HG02885 (cell line): ENCODE measurements around the gene RAB3C.

Experiments used
- ATAC-seq: cut with Tn5 transposase; IDR thresholded peaks from one replicate; pipeline ENCODE4 v1.9.1; 2021; ENCODE audit warnings: mild to moderate bottlenecking; ENCODE audit not compliant: unreplicated experiment, poor library complexity

RAB3C gene

DNA sequence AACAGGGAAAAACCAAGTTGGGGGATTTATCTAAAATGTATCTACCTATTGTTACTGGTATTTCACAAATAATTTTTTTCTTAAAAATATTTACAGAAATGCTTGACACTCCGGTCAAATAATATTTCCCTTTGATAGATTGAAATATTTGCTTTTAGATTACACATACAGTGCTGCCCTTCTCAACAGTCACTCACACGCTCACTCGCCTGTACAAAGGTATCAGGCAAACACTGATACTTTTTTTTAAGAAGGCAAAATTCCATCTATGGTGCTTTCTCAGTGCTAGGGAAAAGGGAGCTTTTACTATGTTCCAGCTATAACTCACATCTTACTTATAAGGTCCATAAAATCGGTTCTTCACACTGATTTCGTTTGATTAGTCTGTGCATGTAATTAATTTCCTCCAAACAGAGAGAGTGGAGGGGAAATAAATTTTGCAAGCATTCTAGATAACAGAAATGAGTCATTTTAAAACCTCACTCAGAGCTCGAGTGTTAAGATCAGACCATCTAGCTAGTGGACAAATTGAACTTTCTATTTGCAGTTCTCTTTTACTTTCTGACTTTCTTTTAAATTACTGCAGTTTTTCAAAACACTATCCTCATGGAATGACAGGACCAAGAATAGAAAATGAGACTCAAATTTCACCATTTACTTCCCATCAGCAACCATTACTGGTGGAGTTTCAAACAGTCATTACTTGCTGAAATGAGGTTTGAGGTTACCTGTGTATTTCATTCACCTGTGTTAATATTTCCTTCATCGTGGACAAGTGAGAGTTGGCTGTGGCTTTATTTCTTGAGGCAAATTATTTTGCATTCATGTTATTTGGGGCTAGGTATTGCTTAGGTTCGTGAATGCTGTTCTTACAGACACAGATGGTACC lies 273.2 kb downstream of the RAB3C start:
- ATAC-seq: no peak

DNA sequence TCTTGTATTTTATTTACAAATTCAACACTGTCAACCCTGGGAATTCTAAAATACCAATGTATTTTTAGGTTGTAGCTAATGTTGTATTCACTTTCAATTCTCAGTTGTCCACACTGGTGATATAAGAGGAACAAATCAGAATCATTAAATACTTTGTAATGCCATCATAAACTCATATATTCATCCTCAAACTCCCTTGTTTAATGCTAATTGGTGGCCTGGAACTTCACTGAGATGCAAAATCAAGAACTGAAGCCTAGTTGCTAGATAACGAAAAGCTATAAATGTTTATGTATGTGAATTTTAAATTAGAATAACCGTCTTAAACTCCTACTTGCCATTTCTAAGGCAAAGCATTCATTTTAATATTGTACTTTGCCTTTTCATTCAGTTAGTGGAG lies 274.7 kb downstream of the RAB3C start:
- no peak for ATAC-seq

DNA sequence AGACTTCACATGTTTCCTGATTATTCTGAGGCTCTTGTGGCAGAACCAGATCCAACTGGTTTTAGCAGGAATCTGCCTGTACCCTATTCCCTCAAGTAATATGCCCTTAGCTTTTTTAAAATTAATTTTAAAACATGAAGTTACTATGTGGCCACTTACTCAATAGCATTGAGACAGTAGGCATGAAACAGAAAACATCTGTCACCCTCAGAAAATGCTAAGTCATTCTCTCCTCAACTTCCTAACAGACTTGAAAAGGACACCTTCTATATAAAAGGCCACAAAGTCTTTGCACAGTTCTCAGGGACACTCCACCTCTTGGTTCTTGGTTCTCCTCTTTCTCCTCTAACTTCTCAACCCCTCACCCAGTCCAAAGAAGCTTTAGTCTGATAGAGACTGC lies 277.8 kb downstream of the RAB3C start:
- no peak for ATAC-seq

DNA sequence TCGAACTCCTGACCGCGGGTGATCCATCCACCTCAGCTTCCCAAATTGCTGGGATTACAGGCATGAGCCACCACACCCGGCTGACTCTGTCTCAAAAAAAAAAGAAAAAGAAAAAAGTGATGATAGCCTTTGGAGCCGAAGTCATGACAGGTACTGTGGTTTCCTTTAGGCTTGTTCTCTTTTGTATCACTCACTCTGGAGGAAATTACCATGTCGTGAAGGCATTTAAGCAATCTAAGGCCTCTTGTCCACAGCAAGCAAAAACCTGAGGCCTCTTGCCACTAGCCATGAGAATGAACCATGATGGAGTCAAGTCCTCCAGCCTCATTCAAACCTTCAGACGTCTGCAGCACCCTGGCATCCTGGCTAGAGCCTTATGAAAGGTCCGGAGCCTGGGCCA lies 286.1 kb downstream of the RAB3C start:
- no peak for ATAC-seq

DNA sequence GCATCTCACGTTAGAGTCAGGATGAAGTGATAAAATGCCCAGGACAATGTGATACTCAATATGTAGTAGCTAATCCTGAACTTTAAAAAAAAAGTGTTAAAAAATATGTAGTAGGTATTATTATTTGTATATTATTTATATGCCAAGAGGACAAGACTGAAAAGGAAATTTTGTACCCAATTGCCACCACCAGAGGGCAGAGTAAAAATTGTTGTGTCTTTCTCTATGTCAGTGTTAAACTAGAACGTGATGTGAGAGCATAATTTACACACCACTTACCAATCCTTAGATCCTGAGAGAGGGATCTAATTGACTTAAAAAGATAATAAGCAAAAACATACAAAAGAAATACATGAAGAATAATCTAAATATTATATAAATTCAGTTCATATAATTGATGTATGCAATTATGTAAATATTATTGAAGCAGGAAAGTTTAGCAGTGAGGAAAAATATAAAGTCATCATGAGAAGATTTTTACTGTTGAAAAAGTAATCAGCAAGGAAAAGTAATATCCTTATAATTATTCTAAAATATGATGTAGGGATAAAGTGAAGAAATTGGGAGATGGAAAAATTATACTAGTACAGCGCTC lies 288.9 kb downstream of the RAB3C start:
- ATAC-seq: peak; percentile 82

DNA sequence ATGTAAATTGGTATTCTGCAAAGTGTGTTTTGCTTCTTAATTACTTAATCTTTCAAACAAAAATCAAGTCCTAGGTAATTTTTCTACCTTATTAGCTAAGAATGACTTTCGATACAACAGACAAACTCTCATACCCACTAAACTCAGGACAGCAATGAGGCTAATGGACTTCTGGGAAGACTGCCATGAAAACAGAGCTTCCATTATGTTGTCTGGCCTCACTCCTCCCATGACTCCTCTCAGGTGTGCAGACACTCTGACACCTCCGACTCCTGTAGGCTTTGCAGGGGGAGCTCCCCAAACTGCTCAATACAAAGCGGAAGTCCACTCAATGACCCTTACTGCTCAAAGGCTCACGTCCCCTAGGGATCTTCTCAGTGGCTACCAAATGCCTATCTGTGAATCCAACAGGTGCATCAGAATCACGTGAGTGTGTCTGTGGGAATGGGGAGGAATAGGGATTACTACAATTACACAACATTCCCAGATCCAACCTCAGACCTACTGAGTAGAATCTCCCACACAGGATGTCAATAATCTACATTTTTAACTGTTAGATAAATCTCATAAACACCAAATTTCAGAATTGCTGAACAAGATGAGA lies 289.9 kb downstream of the RAB3C start:
- no peak for ATAC-seq

DNA sequence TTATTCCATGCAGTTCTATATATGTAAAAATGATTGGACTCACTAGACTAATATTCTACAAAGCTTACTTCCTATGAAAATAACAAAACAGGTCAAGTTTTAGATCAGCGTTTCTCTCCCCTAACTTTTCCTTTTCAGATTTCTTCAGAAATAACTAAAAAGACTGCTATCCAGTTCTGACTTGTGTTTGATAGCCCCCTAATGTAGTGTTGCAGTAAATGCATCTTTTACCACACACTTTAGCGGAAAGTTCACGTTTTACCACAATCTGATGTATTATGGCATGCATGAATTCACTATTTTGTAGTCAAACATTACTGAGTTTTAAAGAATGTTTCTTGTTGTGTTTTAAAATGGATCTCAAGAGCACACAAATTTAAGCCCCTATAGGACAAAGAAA lies 292.7 kb downstream of the RAB3C start:
- ATAC-seq: no peak

DNA sequence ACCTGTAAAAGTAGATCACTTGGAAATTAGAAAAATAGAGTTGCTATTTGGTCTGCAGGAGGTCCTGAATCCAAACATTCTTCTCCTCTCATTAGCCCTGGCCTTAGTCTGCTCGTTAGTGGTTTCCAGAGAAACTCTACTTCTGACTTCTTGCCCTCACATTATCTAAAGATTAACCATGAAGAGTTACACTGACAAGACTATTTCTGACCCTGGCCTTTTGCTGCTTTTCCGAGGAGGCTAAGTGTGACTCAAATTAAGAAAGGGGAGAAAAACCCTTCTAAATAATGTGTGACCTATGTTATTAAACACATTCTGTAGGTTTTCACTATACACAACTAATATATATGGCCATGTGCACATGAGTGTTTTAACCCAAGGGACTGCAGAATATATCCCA lies 302.4 kb downstream of the RAB3C start:
- ATAC-seq: no peak

DNA sequence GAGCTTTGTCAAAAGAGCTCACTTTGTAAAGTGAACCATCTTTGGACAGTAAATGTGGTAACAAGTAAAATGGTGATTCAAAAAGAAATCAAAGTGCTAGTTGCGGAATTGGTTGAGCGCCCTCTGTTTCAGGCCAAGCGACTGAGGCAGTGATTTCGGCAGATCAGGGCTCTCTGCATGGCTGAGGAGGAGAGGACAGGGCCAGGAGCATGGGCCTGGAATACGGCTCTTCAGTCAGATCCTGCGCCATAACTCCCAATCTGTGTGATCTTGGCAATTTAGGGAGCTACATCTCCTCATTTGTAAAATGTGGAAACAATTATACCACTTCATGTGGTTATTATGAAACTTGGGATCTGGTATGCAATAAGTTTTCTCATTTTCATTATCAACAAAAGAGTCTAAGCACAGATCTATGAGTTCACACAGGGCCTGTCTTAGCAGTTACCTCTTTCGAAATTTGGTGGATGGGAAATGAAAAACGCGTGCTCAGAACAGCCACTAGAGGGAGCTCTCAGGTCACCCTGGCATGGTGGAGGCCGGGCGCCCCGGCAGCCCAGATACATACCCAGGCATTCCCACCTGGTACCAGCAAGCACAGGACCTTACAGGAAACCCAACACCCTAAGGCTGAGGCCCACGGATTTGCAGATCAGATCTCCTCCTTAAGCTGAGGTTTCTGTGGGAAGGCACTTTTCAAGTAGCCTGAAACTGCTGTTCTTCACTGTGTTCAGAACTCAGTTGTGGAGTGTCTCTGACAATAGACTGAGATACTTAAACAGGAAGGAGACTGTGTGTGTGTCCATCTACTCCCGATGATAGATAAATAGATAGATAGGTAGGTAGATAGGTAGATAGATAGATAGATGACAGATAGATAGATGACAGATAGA lies 303.7 kb downstream of the RAB3C start:
- ATAC-seq: peak; percentile 86

DNA sequence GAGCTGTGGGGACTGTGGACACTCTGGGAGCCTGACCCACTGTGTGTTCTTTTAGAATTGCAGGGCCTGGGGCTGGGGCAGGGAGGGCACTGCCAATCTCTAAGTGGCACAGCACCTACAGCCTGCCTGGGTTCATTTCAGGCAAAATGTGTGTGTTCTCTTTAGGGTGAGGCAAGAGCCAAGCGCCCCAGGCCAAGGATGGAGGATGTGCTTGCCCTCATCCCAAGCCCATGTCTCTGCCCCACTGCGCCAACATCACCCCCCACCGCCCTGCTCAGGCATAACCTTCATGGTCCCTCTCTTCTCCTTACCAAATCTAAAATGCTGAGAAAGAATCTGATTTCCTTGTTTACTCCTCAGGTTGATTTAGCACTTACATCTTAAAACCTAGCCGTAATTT lies 304.4 kb downstream of the RAB3C start:
- ATAC-seq: no peak

DNA sequence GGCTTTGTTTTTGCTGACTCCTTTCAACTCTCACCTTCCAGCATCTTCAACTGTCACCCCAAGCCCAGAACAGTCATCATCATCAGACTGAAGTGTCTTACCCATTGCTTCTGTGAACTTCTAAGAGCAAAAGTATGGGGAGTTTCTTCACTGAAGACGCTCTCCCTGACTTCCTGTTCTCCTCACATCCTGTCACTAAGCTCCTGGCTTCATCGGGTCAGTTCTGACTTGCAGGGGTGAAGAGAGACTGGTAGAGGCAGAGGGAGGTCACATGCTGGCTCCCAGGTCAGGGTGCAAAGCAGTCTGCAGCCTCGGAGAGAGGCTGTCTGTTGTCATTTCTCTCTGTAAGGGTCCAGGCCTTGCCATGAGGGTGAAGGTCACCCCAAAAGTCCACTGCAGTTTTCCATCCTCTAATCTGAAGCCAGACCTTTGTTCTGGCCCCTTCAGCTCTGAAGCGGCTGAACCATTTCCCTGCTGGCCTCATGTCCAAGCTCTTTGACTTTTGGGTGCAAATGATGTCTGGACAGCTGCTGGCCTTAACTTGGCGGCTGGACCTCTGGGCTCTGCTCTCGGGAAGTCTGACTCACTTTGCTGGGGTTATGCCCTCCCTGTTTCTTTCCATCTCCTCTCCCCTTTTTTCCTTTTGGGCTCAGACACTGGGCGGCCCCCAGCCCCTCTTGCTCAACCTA lies 305.0 kb downstream of the RAB3C start:
- ATAC-seq: no peak

DNA sequence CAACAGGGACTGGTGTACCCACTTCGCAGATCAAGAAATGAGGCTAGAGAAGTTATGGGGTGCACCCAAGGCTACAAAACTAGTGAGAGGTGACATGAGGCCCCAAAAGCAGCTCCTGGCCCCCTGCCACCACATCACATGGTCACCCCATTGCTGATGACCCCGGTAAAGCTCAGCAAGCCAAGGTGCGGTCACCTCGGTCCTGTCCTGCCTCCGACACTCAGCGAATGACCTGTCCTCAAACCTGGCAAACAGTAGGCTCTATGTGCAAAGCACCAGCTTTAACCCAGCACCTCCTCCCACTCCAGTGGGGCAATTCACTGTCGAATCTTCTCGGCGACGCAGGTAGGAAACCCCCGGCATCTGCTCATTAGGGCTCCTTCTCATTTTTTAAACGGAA lies 307.4 kb downstream of the RAB3C start:
- no peak for ATAC-seq

DNA sequence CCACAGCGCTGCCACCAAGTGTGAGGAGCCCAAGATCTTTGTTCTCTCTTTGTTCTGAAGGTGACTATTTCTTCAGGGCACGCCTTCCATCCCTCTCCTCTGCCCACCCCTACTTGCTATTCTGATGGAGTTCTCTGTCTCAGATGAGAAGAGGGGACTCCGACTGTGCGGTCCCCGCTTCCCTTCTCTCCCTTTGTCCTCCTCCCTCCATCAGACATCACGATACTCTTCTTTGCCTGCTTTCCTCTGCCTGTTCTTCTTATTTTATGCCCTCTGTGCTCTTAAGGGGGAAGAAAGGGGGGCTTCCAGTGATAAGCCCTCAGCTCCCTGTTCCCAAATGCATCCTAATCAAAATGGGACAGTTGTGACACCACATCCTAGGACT lies 307.8 kb downstream of the RAB3C start:
- no peak for ATAC-seq

DNA sequence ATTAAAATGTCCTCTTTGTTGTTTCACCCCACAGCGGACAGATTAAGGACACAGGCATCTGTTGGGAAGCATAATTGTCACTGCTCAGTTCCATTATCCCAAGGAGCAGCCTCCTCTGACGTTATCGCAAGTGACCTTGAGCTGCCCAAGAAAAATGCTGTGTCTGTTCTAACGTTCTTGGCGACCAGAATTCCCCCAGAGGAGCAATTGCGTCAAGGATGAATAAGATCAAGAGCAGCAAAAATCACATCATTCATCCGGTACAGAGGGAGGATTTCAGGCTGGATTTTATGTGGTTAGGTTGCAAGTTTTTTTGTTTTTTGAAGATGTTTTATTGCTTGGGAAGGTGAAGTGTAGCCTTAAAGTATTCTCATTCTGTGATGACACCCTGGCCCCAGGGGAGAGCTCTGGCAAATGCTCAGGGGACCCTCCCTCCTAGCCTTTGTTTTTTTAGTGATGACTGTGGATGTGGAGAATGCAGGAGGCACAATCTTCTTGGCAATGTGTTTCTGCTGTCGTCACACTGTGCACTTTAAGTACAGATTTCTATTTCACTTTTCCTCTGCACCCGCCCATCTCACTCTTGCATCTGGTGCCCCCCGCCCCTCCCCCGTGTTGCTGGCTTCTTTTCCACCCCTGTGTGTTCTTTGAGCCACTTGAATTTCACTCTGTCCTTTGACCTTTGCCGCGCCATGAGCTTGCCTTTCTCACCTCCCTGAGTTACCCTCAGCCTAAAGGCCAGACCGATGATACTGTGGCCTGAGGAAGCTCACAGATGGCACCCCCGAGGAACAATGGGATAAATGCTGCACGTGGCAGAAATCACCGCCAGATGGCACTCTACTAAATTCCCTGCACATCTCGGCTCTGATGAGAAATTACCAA lies 308.5 kb downstream of the RAB3C start:
- peak; percentile 64 for ATAC-seq

DNA sequence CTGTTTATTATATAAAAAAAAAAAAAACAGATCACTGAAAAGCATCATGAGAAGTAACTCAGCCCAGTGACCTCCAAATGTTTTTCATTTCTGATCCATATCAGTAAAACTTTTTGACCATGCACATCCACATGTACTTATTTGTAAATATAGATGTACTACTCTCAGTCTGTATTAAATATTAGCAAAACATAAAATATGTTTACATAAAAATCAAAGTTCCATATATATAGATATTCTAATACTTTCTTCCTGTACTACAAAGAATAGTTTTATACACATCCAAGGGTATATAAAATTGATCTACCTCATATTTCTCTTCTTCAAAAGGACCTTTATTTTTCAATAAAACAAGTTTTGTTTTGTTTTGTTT lies 309.1 kb downstream of the RAB3C start:
- ATAC-seq: no peak

DNA sequence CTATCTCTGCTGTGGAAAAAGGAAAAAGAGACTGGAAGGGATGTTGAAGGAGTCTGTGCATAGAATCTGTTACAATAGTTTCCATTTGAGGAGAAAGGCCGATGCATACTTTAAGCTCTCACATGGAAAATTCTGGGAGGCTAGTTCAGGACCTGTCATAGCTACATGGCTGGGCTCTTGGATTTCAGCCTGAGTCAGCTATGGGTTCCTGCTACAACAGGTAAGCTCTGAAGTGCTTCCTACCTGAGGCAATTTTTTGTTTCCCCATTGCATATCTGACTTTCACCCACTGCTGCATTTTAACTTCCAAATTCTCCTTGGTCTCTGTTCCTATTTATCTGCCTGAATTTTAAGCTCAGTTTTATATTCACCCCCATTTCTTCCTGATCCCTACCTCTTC lies 310.7 kb downstream of the RAB3C start:
- ATAC-seq: no peak

DNA sequence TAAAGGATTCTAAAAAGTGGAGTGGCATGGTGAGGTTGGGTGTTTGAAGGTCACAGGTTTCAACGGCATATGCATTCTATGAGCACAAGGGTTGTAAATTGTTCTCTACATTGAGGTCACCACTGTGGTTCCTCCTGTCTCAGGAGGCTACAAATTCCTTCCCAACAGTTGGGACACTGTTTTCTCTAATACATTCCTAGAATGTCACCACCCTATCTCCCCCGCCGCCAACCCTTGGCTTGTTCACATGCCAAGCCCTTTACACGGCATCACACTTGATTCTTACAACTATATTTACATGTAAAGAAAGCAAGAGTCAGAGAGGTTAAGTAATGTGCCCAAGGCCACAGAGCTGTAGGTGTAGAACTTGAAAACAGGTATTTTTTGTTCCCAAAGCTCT lies 315.1 kb downstream of the RAB3C start:
- no peak for ATAC-seq

DNA sequence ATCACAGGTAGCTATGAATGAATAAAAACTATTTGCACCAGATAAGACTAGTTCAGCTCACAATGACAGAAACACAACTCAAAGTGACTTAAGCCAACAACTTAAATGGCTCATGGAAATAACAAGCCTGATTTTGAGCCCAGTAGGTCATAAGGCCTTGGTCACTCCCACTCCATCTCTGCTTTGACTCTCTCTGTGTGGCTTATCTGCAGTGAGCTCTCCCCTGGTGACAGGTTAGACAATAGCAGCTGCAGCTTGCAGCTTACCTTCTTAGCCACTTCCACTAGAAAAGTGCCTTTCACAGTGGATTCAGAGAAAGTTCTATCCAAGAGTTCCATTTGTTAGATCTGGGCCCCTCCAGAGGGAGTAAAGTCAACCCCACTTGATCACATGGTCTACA lies 315.7 kb downstream of the RAB3C start:
- ATAC-seq: no peak

DNA sequence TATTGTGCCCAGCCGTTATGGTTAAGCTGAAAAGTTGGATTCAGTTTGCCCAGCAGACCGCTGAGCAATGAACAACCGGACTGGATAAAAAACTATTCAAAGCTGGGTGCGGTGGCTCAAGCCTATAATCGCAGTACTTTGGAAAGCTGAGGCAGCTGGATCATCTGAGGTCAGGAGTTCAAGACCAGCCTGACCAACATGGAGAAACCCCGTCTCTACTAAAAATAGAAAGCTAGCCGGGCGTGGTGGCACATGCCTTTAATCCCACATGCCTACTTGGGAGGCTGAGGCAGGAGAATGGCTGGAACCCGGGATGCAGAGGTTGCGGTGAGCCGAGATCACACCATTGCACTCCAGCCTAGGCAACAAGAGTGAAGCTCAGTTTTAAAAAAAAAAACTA lies 318.4 kb downstream of the RAB3C start:
- ATAC-seq: no peak
